ENCODE data around the gene LRCH1. TPM values are rescaled to one million over a fixed set of nuclear protein-coding genes. Genes with fewer than 3 reads are reported as not detected.

LRCH1 gene
- total and polyA plus RNA-seq, 3 donors from 2014 or later: 8.9 to 17.7 (median 16.8) TPM

DNA sequence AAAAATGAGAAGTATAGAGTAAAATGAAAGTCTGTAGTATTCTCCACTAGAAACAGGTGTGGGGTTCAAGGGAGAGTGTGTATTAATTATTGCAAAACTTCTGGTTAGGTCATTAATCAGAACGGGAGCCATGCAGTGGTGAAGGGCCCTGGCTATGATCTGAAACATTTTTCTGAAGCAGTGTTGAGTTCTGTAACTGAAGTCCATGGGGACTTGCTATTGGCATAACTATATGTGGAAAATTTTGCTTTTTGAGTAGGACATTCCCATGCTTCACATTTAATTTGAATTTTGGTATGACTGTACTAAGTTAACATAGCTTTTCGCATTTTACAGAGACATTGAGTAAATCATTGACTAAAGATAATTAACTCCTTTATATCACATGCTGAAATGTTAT lies 67.5 kb downstream of the LRCH1 start:
- no peak for DNase-seq
- TF ChIP-seq POLR2A (IDR thresholded peaks at IDR 0.05): no peak
- TF ChIP-seq, protein P1, sequence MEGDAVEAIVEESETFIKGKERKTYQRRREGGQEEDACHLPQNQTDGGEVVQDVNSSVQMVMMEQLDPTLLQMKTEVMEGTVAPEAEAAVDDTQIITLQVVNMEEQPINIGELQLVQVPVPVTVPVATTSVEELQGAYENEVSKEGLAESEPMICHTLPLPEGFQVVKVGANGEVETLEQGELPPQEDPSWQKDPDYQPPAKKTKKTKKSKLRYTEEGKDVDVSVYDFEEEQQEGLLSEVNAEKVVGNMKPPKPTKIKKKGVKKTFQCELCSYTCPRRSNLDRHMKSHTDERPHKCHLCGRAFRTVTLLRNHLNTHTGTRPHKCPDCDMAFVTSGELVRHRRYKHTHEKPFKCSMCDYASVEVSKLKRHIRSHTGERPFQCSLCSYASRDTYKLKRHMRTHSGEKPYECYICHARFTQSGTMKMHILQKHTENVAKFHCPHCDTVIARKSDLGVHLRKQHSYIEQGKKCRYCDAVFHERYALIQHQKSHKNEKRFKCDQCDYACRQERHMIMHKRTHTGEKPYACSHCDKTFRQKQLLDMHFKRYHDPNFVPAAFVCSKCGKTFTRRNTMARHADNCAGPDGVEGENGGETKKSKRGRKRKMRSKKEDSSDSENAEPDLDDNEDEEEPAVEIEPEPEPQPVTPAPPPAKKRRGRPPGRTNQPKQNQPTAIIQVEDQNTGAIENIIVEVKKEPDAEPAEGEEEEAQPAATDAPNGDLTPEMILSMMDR (IDR thresholded peaks at IDR 0.05): no peak
- Histone ChIP-seq H3K27me3 (no peaks in the 10 kb centered on the region), H3K4me1 (peaks cover 18% of the 10 kb centered on the region), H3K4me3 (no peak overlapping the region), H3K27ac (no peak overlapping the region), H3K9me3 (no peaks in the 10 kb centered on the region), H3K36me3 (ENCODE audit: low read depth, missing control alignments) (no peaks in the 10 kb centered on the region)
- 46 to 61% methylated on average over 2 of the region's 2 CpGs for WGBS, 2 donors
- intact Hi-C loops (cut with DNase I; ENCODE audit: low total_unique reads): no loop called here

DNA sequence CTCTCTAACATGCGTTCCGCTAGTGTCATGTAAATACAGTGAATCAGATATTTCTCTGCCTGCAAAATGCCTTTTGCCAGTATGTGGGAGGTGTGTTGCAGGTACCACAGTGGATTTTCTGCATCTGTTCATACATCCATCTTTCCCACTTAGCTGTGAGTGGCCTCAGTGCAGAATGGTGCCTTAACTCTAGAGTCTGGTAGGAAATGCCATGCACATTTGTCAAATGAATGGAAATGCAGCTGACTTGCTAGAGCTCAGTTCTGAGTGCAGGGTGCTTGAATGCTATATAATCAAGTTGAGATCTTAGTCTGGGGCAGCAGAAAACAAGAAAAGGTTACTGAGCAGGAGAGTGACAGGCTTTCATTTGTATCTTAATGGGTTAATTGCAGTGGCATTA lies 68.2 kb downstream of the LRCH1 start:
- Histone ChIP-seq H3K27me3 (no peaks in the 10 kb centered on the region), H3K9me3 (no peaks in the 10 kb centered on the region), H3K4me3 (no peak overlapping the region), H3K36me3 (ENCODE audit: low read depth, missing control alignments) (no peaks in the 10 kb centered on the region), H3K4me1 (peaks cover 18% of the 10 kb centered on the region), H3K27ac (no peak overlapping the region)
- TF ChIP-seq, protein P1 (IDR thresholded peaks at IDR 0.05): no peak
- no peak for TF ChIP-seq POLR2A (IDR thresholded peaks at IDR 0.05)
- DNase-seq: no peak
- intact Hi-C loops (cut with DNase I; ENCODE audit: low total_unique reads): no loop called here
- 98 to 100% methylated on average over 2 of the region's 2 CpGs for WGBS, 2 donors

DNA sequence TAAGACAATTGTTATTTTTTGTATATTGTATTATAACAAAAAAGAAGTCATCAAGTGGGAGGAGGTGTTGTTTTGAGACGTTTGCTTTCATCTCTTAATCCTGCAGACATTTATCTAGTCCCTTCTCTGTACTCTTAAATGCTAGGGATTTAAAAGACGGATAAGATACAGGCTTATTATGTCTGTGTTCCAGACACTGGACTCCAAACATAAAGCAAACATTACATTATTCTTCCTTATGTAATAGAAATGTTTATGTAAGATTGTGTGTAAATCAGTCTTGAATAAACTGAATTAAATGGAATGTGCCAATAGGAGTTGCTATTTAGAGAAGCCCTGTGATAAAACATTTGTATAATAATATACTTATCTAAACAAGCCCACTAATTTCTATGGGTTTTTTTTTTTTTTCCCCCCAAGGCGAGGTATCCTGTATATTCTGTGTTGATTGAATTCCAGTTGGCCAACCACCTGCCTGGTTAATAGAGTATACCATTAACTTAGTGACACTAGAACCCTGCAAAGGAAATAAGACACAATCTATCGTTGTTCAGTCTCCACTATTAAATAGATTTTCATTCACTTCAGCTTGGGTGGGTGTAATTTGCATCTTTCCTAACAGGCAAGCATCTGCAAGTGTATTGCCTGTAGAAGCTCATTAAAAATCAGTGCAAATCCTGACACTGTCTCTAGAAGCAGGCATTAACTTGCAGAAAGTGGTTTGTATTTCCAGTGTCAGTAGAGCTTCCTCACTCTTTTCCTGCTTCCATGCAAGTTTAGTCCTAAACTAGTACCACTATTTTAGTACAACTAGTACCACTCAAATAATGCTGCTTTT lies 69.0 kb downstream of the LRCH1 start:
- no peaks in the 10 kb centered on the region for H3K27me3 ChIP-seq
- DNase-seq: no peak
- H3K36me3 ChIP-seq (ENCODE audit: low read depth, missing control alignments): no peaks in the 10 kb centered on the region
- no peak overlapping the region for H3K4me3 ChIP-seq
- no peak for TF ChIP-seq POLR2A (IDR thresholded peaks at IDR 0.05)
- TF ChIP-seq, protein P1 (IDR thresholded peaks at IDR 0.05): no peak
- H3K27ac ChIP-seq: peak overlapping the region in 1 of 2 donors; percentile 11
- intact Hi-C loops (cut with DNase I; ENCODE audit: low total_unique reads): no loop called here
- 69 to 76% methylated on average over 4 of the region's 4 CpGs for WGBS, 2 donors
- no peaks in the 10 kb centered on the region for H3K9me3 ChIP-seq
- peaks cover 18% of the 10 kb centered on the region for H3K4me1 ChIP-seq

DNA sequence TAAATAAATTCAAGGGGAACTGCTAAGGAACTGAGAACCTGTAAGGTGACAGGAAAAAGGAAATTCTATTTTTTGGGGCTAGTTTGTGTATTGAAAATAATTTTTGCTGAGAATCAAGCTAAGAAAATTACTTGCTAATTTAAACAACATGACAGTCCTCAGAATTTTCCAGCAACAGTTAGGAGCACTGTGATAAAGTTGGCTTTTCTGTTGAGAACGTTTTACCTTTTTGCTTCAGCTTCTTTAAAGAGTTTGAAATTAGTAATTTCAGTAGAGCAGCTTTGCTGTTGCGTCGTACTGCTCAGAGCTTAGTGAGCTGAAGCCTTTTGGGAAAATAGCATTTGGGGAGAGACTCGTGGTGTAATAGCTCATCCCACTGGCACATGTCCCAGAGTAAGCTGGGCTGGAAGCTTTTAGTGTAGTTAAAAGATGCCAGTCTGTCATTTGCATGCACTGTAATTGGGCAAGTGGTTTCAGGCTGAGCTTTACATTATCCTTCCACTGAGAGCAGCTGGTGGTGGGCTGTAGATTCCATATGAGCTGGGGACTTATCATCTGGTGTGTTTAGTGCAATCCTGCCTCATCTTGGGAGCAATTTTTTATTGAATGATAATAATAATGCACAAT lies 69.8 kb downstream of the LRCH1 start:
- peaks cover 11% of the 10 kb centered on the region for H3K4me1 ChIP-seq
- TF ChIP-seq POLR2A (IDR thresholded peaks at IDR 0.05): no peak
- TF ChIP-seq, protein P1 (IDR thresholded peaks at IDR 0.05): no peak
- H3K27ac ChIP-seq: peak overlapping the region in 1 of 2 donors; percentile 11
- H3K4me3 ChIP-seq: no peak overlapping the region
- intact Hi-C loops (cut with DNase I; ENCODE audit: low total_unique reads): no loop called here
- H3K9me3 ChIP-seq: no peaks in the 10 kb centered on the region
- WGBS, 2 donors: 44 to 47% methylated on average over 4 of the region's 4 CpGs
- H3K36me3 ChIP-seq (ENCODE audit: low read depth, missing control alignments): no peaks in the 10 kb centered on the region
- peak; percentile 69 for DNase-seq
- no peaks in the 10 kb centered on the region for H3K27me3 ChIP-seq
